CD4-positive, alpha-beta T cell treated with Interleukin-4 for 4 hours (primary cell): ENCODE measurements around the gene ATP5F1A.
"Not testable (repeated sequence)": the region's sequence is repeated elsewhere in the genome, so short reads cannot be mapped to it uniquely, and the experiment has no call there.

Source experiments
- DNase-seq: peaks from one replicate; pipeline ENCODE4 v3.0.0-alpha.2; 2020

Gene ATP5F1A

DNA sequence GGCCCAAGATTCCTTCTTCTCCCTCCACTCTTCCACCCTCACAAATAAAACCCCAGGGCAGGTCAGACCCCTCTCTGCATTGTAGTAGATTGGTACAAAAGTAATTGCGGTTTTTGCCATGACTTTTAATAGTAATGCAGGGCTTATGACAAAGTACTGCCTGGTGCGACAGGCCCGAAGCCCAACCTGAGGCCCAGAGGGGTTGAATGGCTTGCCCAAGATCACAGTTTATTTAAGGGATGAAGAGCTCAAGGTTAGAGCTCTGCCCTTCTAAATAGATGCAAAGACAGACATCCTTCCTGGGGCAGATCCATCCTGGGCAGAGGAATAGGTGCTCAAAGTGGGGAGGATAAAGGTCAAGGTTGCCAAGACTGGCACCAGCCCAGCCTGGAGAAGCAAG lies 25.1 kb downstream of the ATP5F1A start:
- DNase-seq, result no peak

DNA sequence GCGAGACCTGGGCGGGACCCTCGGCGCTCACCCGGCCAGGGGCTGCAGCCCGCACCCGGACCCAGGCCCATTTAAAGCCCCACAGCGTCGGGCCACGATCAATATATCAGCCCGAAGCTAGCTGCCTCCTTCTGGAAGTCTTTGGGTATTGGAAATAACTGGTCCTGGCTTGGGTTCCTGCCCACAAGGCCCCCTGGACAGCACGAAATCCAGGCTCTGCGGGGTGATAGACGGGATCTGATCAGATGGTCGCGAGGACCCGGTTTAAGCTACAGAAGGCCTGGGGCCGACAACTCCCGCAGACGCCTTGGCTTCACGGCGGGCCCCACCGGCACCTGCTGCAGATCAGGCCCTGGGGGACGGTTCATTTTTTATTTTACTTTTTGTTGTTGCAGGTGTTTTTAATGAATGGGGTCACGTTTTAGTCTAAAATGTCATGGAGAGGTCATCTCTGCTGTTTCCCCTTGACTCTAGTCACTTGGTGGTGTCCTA lies 25.7 kb downstream of the ATP5F1A start:
- DNase-seq, result no peak

DNA sequence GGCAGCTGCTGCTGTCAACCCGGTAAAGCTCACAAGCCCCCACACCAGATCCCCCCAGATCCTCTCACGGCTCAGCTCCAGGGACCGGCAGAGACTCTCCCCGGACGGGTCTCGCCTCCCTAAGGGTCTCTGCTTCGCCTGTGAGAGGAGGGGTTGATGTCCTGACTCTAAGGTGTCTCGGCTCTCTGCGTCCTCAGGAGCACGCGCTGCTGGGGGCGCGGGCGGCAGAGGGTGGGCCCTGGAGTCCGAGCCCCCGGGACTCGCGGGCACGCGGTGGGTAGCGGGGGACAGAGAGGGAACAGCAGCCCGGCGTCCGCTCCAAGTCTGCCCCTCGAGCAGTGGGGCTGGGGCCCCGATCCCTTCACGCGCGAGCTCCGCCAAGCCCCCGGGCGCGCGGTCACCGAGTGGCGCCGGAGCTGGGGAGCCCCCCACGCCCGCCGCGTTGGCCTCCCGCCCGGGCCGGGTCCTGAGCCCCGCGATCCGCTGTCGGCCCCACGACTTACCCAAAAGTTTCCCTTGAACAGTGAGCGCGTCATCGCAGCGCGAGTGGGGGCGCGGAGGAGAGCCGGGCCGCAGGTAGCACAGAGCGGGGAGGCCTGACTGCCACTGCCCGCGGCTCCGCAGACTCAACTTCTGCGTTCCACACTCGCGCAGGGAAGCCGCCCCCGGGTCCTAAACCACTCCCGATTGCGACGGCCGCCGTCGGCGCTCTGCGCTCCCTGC lies 26.3 kb downstream of the ATP5F1A start, which contains the start of gene PSTPIP2:
TSS of gene PSTPIP2 (minus strand) at position 608 of the 723 bp plus-strand sequence. CDS start at position 536, 72 bp downstream.
- DNase-seq, result peak; percentile 59

DNA sequence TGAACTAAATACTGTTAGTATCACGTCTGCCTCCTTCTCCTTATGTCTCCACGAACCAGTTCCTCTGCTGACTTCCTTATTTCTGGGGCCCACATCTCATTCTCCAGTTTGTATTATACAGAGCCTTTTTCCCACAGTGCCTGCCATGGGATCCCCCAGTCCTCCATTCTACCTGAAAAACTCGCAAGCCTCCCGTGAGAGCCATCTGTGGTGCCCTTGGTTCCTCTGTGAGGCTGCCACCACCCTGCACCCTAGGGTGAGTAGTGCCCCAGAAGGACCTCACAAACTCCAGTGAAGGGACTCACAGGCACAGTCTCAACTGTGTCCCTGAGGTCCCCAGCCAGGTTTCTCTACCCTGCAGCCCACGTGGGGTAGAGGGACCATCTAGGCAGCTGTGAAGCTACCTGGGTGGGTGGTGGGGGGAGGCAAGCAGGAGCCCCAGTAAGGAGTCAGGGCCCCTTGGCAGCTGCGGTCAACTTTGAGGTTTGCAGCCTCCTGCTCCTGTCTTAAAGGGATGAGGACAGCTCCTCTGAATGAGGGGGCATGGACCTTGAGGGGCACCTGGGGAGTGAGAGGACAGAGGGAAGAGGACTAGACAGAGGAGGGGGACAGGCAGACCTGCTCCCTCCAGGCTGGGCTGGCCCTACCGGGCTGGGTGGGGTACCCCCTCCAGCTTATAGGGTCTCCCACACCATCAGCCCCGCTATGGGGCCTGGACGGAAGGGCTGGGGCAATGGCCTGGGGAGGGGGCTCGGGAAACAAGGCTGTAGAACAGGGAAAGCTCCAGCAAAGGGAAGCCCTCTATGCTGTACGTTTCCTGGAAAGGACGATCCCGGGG lies 27.1 kb downstream of the ATP5F1A start:
- no peak for DNase-seq

DNA sequence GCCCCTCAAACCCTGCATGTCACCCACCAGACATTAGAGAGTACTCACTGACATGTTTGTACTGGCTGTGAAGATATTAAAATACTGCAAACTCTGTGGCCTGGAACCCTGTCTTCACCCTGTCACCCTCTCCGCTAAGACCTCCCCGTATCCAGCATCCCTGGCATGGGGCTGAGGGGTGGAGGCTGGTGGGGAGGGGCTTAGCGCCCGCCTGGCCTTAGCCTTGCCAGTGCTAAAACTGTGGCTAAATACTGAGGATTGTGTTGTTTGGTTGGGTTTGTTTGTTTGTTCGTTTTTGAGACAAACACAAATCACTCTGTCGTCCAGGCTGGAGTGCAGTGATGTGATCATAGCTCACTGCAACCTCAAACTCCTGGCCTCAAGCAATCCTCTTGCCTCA lies 27.9 kb downstream of the ATP5F1A start:
- no peak for DNase-seq

DNA sequence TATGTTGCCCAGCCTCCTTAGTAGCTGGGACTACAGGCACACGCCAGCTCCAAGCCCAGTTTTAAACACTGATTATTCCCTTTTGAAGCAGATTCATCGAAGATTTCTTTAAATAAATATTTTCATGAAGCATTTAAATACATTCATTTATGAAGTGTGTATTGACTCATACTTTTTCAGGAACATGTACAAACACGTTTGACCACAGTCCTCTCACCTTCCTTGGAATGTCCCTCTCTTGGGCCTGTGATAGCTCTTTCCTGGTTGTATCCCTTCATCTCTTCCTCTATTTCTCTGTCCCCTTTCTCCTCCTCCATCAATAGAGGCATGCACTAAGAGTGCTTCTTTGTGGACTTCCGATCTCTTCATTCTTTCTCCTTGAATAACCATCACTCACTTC lies 28.6 kb downstream of the ATP5F1A start:
- DNase-seq, result no peak

DNA sequence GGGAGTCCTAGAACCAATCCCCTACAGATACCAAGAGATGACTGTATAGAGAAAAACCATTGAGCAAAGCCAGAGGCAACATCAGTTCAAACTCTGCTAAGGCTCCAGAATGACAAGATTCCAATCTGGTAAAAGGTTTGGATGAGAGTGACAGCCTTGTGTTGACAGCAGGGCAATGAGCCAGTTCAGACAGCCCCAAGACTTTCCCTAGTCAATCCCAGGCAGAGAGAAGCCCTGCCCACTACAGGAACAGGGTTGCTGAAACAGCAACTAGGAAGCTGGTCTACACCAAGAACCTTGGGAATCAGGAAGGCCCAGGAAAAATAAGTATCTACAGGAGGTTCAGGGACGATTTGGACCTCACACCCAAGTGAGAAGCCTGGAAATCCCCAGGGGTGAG lies 29.3 kb downstream of the ATP5F1A start:
- no peak for DNase-seq

DNA sequence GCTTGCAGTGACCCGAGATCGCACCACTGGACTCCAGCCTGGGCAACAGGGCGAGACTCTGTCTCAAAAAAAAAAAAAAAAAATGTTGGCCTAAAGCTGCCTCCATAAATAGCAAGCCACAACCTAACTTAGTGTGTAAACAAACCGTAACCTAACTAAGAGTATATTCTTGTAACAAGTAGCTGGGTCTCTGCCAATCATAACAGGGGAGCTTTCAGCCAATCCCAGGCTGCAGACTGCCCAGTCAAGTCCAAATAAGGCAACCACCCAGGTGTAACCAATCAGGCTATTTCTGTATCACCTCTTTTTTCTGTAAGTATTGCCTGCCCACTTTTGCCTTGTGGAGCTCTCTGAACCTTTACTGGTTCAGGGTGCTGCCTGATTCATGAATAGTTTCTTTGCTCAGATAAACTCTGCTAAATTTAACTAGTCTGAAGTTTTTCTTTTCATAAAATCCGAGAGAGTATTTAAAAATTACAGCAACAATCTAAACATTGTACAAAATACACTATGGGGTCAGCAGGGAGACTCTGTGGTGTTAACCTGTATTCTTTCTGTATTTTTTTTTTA lies 30.6 kb downstream of the ATP5F1A start:
- DNase-seq, result no peak

DNA sequence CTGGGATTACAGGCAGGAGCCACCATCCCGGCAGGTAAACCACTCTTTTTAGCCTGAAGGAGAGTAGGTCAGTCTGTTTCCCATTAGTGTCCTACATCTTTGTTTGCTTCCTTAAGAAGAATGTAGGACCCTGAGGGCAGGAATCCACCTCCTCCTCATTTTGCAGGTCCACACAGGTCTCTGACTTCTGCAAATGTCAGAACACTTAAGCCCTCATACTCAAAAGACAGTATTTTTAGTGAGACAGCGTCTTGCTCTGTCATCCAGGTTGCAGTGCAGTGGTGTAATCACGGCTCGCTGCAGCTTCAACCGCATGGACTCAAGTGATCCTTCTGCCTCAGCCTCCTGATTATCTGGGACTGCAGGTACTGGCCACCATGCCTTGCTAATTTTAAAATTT lies 35.3 kb downstream of the ATP5F1A start:
- DNase-seq, result no peak

DNA sequence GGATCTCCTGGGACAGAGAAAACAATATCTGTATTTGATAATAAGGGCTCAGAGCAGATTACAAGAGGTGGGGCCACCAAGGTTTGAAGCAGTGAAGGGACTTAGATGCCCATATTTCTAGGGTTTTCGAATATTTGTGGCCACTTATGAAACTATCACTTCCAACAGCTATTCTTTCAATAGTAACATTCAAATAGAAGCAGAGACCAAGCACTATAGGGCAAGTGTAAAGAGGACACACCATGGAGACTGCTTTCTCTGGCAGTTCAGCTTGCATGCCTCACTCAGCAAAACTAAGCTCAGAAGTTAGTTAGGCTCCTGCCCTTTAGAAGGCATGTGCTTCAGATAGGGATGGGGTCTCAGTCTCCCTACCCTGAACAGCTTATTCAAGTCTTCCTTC lies 36.3 kb downstream of the ATP5F1A start:
- no peak for DNase-seq

DNA sequence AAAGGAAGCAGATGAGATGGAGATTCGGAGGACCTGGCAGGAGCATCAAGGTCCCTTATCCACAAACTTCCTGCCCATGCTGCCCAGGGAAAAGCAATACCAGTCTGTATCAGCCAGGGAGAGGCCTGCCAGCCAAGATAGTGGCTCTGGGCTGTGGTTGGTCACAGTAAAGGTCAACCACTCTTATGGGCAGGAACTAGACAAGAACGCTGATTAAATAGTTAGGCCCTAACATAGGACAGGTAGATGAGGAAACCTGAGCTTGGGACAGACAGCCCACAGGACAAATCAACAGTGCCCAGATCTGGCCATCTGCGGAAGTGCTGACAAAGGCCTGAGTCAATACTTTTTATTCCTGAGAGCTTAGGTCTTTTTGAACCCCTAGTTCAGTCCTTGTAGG lies 36.7 kb downstream of the ATP5F1A start:
- no peak for DNase-seq

DNA sequence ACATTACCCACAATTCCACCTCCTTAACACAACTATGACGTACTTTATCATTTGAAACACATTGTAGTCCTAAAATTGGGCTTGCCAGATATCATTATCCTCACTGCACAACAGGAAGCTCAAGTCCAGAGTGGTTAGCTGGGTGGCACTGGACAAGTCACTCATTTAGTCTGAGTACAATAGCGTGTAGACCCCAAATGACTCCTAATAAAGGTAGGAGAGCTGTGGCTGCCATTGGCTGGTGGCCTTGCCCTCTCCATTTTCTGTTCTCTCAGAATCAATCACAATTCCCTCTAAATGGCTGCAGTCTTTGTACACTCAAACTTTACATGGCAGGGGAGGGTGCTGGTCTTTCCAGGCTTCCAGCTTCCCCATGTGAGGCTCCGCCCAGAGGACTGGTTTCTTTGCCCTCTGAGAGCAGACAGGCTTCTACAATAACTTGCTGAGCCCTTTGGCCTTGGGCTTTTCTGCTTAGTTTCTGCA lies 37.7 kb downstream of the ATP5F1A start:
- DNase-seq, result no peak

DNA sequence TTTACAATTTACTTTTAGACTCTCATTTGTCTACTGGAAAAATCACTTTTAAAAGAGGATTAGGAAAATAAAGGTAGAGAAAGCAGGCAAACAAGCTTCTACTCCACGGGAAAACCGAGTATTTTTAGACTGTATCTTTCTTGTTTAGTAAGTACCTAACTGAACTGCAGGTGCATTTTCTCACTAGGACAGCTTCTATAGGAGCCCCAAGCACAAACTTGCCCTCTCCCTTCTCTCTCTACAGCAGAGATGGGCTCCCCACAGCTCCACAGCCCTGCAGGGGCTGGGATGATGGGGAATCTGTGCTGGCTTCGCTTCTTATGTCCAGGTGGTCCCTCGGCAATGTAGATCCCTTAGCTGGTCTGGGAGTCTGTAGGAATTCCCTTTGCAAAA lies 42.3 kb downstream of the ATP5F1A start:
- DNase-seq, result no peak

DNA sequence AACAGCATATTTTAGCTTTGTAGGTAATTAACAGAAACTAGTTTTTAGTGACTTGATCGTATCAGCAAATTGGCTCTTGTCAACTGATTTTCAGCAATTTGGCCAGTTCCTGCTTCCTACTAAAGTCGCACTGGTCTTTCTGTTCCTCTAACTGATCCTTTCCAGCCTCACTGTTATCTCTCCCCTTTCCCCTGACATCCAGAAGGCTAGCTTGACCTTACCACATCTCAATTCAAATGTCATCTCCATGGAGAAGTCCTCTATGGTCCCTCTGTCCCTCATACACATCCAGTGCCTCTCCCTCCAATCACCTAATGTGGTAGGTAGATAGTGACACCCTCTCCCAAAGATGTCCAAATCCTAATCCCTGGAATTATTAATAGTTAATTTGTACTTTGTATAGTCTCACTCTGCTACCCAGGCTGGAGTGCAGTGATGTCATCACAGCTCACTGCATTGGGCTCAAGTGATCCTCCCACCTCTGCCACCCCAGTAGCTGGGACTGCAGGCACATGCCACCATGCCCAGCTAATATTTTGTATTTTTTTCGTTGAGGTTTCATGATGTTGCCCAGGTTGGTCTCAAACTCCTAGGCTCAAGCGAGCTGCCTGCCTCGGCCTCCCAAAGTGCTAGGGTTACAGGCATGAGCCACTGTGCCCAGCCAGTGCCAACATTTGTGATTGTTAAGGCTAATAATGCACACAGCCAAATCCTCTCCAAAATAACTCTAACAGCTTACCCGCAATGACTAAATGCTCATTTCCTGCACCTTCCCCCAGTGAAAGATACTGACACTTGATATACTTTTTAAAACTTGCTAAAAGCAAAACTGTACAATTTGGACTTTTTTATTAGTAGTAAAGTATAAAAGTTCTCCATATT lies 42.9 kb downstream of the ATP5F1A start:
- peak; percentile 61 for DNase-seq

DNA sequence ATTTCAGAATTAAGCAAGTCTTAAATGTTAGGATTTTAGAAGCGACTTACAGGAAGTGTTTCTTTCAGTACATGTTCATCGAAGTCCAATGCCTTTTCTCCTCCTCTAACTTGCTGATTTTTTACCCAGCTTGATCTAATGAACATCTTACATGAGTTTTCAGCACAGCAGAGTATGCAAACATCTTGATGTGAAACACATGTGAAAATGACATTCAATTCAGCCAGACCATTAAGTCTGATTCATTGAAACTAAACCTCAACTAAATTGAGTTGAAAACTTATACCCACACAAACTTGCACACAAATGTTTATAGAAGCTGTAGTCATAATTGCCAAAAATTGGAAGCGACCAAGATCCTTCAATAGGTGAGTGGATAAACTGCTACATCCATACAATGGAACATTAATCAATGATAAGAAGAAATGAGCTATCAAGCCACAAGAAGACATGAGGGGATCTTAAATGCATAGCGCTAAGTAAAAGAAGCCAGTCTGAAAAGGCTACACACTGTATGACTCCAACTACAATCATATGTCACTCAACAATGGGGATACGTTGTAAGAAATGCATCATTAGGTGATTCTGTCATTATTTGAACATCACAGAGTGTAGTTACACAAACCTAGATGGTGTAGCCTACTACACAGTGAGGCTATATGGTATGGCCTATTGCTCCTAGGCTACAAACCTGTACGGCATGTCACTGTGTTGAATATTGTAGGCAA lies 44.6 kb downstream of the ATP5F1A start:
- DNase-seq, result no peak

DNA sequence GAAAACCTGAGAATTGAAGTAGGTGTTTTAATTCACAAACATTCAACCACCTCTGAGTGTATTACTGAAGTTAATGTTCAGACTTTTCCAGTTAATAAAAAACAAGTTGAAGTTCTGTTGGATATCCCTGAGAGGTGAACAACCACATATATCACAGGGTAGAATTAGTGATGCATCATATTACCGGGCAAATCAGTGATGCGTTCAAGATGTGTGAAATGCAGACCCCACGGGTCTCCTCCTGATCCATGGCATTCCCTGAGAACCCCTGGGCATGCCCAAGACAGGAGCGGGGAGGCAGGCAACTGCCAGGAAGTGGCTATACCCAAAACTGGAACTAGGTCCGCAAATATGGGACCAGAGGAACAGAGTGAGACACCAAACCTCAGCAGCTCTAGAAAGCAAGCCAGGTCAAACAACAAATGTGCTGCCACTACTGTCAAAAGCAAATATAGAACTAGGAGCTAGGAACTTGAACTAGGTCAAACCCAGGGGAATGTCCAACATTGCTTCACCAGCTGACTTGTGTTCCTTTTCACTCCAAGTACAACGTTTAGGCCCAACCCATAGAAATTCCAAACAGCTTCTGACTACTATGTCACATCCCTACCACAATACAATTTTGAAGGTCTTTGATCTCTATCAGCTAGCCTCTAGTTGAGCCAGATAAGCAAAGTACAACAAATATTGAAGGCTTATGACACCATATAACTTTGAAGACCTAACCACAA lies 46.2 kb downstream of the ATP5F1A start:
- no peak for DNase-seq

DNA sequence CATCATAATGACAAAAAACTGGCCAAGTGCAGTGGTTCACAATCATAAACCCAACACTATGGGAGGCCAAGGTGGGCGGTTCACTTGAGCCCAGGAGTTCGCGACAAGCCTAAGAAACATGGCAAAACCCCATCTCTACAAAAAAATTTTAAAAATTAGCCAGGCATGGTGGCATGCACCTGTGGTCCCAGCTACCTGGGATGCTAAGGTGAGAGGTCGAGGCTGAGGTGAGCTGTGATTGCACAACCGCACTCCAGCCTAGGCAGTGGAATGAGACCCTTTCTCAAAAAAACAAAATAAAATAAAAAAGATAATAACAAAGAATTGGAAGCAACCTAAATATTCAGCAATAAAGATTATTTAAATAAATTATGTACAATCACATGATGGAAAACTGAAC lies 47.8 kb downstream of the ATP5F1A start:
- DNase-seq, result no peak

DNA sequence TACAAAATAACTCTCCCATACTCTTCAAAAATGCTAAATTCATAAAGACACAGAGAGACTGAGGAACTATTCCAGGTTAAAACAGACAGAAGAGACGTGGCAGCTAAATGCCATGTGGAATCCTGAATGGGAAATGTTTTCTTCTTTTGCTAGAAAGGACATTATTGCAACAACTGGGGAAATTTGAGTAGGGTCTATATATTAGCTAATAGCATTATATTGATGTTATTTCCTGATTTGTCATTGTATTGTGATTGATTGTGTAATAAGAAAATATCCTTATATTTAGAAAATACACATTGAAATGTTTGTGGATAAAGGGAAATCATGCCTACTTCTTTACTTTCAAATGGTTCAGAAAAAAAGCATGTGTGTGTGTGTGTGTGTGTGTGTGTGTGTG lies 49.5 kb downstream of the ATP5F1A start:
- DNase-seq, result no peak

DNA sequence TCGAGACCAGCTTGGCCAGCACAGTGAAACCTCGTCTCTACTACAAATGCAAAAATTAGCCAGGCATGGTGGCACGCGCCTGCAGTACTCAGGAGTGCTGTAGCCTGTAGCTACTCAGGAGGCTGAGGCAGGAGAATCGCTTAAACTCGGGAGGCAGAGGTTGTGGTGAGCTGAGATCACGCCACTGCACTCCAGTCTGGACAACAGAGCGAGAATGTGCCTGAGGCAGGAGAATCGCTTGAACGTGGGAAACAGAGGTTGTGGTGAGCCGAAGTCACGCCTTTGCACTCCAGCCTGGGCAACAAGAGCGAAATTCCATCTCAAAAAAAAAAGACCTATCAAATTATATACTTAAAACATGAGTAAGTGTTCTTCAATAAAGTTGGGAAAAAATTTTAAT lies 50.7 kb downstream of the ATP5F1A start:
- DNase-seq, result not testable (repeated sequence)

DNA sequence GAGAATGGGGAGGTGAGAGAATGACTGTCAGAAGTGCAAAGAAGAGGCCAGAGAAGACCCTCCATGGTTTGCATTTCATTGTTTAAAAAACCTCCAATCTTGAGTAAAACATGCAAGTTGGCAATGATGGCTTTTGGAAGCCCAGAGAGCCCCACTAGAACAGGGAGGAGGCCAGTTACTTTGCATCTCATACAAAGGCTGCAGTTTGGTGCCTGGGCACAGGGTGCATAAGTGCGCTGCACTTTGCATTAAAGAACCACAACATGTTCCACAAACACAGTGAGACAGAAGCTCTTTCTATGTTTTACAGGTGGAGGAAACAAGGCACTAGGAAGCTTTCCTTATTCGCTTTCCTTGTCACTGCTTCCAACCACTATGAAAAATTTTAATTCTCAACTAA lies 51.4 kb downstream of the ATP5F1A start:
- no peak for DNase-seq

DNA sequence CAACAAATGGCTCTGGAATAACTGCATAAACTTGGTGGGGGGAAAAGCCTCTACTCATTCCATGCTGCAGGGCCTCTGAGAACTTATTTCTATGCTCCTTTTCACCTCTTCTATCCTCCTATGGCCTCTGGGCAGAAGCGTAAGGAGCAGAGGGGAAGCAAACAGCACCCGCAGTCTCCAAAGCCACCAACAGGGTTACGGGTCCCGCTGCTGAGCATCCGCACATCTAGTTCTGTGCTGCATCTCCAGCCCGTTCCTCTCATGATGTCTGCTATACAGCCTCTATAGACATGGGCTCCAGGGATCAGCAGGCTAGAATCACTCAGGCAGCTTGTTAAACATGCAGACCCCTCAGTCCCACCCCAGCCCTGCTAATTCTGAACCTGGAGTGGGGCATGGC lies 52.0 kb downstream of the ATP5F1A start:
- DNase-seq, result no peak
